Fibroblast of the aortic adventitia (primary cell): Measurements from ENCODE around the gene ZBTB2. TPM values are rescaled to one million over a fixed set of nuclear protein-coding genes. Genes with fewer than 3 reads are reported as not detected.
"Not testable (repeated sequence)": the region's sequence is repeated elsewhere in the genome, so short reads cannot be mapped to it uniquely, and the experiment has no call there.

Experiments used
- DNase-seq: peaks from one replicate; pipeline ENCODE4 v3.0.0-alpha.2; 2010; ENCODE audit warnings: low read depth
- H3K4me3 ChIP-seq: 2 replicates; pipeline ENCODE4 v1.5.1; 2011; ENCODE audit warnings: low read depth, mild to moderate bottlenecking, control low read depth, low read length, moderate library complexity
- CTCF ChIP-seq: IDR thresholded peaks from 2 replicates; pipeline ENCODE4 v1.5.1; 2011; ENCODE audit warnings: mild to moderate bottlenecking, low read length, control low read depth, inconsistent platforms; ENCODE audit not compliant: insufficient read depth
- total RNA-seq: library from RNA; depleted of rRNA; stranded (reverse); fragments of >200 nt; gene quantifications from 2 replicates; pipeline ENCODE4 v1.2.3, GENCODE V29; 2012; ENCODE audit warnings: low replicate concordance

Gene ZBTB2
- total RNA-seq, 1 donor: 14.0 TPM

- TF ChIP-seq CTCF: no peak
Observed at GRCh38 chr6:151385177-151385576, 6.2 kb downstream of the ZBTB2 start.

GRCh38 chr6:151384151-151384550 is 7.2 kb downstream of the ZBTB2 start:
- TF ChIP-seq CTCF: no peak
- no peak for DNase-seq

More at GRCh38 chr6:151385177-151385576, 6.2 kb downstream of the ZBTB2 start:
- no peak for DNase-seq
- no peak overlapping the region for H3K4me3 ChIP-seq

GRCh38 chr6:151382631-151383030 is 8.7 kb downstream of the ZBTB2 start:
- DNase-seq, H3K4me3 ChIP-seq: not testable (repeated sequence)

More at GRCh38 chr6:151384151-151384550, 7.2 kb downstream of the ZBTB2 start:
- H3K4me3 ChIP-seq: no peak overlapping the region

- TF ChIP-seq CTCF: no peak
- DNase-seq: no peak
- no peak overlapping the region for H3K4me3 ChIP-seq
Observed at GRCh38 chr6:151381722-151382121, 9.6 kb downstream of the ZBTB2 start.

GRCh38 chr6:151380848-151381205 is 10.5 kb downstream of the ZBTB2 start:
- no peak overlapping the region for H3K4me3 ChIP-seq
- no peak for DNase-seq
- TF ChIP-seq CTCF: no peak

- H3K4me3 ChIP-seq: peak overlapping the region; percentile 28
- TF ChIP-seq CTCF: no peak
- peak; percentile 24 for DNase-seq
Observed at GRCh38 chr6:151379933-151380847, 11.2 kb downstream of the ZBTB2 start.

GRCh38 chr6:151377095-151377494 is 14.3 kb downstream of the ZBTB2 start:
- no peak for TF ChIP-seq CTCF
- no peak overlapping the region for H3K4me3 ChIP-seq
- DNase-seq: no peak
